IMR-90 (cell line): Measurements from ENCODE around the gene TM9SF4.

ENCODE experiments used
- BHLHE40 ChIP-seq: fragments of 150-350 bp; IDR thresholded peaks from 2 replicates; pipeline ENCODE4 v1.6.1; 2016; ENCODE audit warnings: mild to moderate bottlenecking, low read depth, low read length
- CEBPB ChIP-seq: IDR thresholded peaks from 2 replicates; pipeline ENCODE4 v1.6.1; 2012; ENCODE audit warnings: low read depth, low read length, improper control_type of control experiment
- CHD1 ChIP-seq: IDR thresholded peaks from 2 replicates; pipeline ENCODE4 v1.6.1; 2012; ENCODE audit warnings: low read depth, low read length, improper control_type of control experiment
- MAFK ChIP-seq: IDR thresholded peaks from 2 replicates; pipeline ENCODE4 v1.6.1; 2012; ENCODE audit warnings: low read depth, low read length, improper control_type of control experiment
- POLR2A ChIP-seq: IDR thresholded peaks from 2 replicates; pipeline ENCODE4 v1.6.1; 2012; ENCODE audit warnings: mild to moderate bottlenecking, low read depth, low read length
- TF ChIP-seq, protein P1 (sequence below): conservative IDR thresholded peaks from 2 replicates; pipeline ENCODE4 v1.5.1; 2012; ENCODE audit warnings: mild to moderate bottlenecking, low read depth, low read length, improper control_type of control experiment

GRCh38 chr20:32142088-32142487 lies 32.6 kb downstream of the TM9SF4 start:
- TF ChIP-seq, protein P1, sequence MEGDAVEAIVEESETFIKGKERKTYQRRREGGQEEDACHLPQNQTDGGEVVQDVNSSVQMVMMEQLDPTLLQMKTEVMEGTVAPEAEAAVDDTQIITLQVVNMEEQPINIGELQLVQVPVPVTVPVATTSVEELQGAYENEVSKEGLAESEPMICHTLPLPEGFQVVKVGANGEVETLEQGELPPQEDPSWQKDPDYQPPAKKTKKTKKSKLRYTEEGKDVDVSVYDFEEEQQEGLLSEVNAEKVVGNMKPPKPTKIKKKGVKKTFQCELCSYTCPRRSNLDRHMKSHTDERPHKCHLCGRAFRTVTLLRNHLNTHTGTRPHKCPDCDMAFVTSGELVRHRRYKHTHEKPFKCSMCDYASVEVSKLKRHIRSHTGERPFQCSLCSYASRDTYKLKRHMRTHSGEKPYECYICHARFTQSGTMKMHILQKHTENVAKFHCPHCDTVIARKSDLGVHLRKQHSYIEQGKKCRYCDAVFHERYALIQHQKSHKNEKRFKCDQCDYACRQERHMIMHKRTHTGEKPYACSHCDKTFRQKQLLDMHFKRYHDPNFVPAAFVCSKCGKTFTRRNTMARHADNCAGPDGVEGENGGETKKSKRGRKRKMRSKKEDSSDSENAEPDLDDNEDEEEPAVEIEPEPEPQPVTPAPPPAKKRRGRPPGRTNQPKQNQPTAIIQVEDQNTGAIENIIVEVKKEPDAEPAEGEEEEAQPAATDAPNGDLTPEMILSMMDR: no peak
- no peak for TF ChIP-seq POLR2A
- TF ChIP-seq CEBPB: no peak
- no peak for TF ChIP-seq CHD1
- no peak for TF ChIP-seq BHLHE40
- no peak for TF ChIP-seq MAFK
